Hepatocyte (in vitro differentiated cells): Measurements from ENCODE around the gene OR2F2.

Experiments used
- EZH2 ChIP-seq: fragments of 200-600 bp; sonication (generic); IDR thresholded peaks from 2 replicates; pipeline ENCODE4 v1.6.1; 2016; ENCODE audit warnings: antibody characterized with exemption, mild to moderate bottlenecking, borderline replicate concordance
- EZH2phosphoT487 ChIP-seq: fragments of 200-600 bp; sonication (generic); IDR thresholded peaks from one replicate; pipeline ENCODE4 v1.6.1; 2018; ENCODE audit warnings: antibody characterized with exemption, mild to moderate bottlenecking, low read depth, moderate library complexity; ENCODE audit not compliant: unreplicated experiment, severe bottlenecking
- TF ChIP-seq, protein P1 (sequence below): fragments of 200-600 bp; sonication (generic); IDR thresholded peaks from 2 replicates; pipeline ENCODE4 v1.5.1; 2016; ENCODE audit warnings: antibody characterized with exemption, mild to moderate bottlenecking; ENCODE audit not compliant: poor library complexity

DNA sequence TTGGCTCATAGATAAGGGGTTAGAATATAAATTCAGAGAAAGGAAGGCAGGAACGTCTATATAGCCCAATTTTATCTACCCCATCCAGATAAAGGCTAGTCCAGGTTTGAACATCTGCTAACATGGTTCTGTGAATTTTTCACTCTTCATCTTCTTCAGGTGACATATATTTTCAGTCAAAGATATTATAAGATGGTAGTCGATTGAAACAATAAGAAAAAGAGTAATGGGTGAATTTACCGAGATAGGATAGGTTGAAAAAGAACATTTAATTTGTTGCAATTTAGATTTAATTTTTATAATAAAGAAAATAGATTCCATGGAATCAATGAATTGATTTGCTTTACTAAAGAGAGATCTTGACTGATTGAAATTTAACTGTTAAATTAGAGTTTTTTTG, 19.5 kb downstream of the OR2F2 start, which contains the start of gene OR2F1:
- TF ChIP-seq, protein P1, sequence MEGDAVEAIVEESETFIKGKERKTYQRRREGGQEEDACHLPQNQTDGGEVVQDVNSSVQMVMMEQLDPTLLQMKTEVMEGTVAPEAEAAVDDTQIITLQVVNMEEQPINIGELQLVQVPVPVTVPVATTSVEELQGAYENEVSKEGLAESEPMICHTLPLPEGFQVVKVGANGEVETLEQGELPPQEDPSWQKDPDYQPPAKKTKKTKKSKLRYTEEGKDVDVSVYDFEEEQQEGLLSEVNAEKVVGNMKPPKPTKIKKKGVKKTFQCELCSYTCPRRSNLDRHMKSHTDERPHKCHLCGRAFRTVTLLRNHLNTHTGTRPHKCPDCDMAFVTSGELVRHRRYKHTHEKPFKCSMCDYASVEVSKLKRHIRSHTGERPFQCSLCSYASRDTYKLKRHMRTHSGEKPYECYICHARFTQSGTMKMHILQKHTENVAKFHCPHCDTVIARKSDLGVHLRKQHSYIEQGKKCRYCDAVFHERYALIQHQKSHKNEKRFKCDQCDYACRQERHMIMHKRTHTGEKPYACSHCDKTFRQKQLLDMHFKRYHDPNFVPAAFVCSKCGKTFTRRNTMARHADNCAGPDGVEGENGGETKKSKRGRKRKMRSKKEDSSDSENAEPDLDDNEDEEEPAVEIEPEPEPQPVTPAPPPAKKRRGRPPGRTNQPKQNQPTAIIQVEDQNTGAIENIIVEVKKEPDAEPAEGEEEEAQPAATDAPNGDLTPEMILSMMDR = no peak
- TF ChIP-seq EZH2phosphoT487 (no peak), EZH2 (no peak)
